Measurements from ENCODE around the gene WDR41. TPM values are rescaled to one million over a fixed set of nuclear protein-coding genes. Genes with fewer than 3 reads are reported as not detected.

The WDR41 gene
- total RNA-seq, 1 experiment from 2014 or later, result 39.8 TPM

DNA sequence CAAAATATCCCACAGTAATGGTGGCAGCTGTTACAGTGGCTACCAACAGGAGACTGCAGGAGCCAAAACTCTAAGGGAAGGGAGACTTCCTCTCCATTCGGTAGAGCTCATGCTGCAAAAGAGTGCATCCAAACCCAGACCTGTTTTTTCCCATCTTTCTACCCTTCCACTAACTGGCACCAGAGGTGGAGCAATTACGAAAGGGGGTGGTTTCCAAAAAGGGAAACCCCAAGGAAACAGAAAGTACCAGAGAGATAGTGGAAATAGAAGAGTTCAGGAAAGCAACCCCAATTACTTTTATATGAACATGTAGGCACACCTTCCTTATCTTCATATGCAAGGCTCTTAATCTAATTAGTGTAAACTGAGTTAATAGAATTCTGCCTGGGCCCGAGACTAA is 7.3 kb upstream of the WDR41 start:
- TF ChIP-seq, protein P1, sequence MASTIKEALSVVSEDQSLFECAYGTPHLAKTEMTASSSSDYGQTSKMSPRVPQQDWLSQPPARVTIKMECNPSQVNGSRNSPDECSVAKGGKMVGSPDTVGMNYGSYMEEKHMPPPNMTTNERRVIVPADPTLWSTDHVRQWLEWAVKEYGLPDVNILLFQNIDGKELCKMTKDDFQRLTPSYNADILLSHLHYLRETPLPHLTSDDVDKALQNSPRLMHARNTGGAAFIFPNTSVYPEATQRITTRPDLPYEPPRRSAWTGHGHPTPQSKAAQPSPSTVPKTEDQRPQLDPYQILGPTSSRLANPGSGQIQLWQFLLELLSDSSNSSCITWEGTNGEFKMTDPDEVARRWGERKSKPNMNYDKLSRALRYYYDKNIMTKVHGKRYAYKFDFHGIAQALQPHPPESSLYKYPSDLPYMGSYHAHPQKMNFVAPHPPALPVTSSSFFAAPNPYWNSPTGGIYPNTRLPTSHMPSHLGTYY (CRISPR knock-in tag; IDR thresholded peaks at IDR 0.05), result no peak
- TF ChIP-seq ZNF263 (CRISPR knock-in tag; IDR thresholded peaks at IDR 0.05; ENCODE audit: low read depth) (no peak), ZNF219 (CRISPR knock-in tag; IDR thresholded peaks at IDR 0.05; ENCODE audit: borderline replicate concordance) (no peak), GTF2I (CRISPR knock-in tag; conservative IDR thresholded peaks at IDR 0.05) (no peak), NFATC4 (CRISPR knock-in tag; IDR thresholded peaks at IDR 0.05) (no peak), GABPB1 (CRISPR knock-in tag; IDR thresholded peaks at IDR 0.05) (no peak), NR1H2 (CRISPR knock-in tag; IDR thresholded peaks at IDR 0.05) (no peak), ZNF232 (CRISPR knock-in tag; IDR thresholded peaks at IDR 0.05) (no peak), HMGA2 (CRISPR knock-in tag; IDR thresholded peaks at IDR 0.05) (no peak), ZNF138 (CRISPR knock-in tag; conservative IDR thresholded peaks at IDR 0.05) (no peak), MXD4 (CRISPR knock-in tag; IDR thresholded peaks at IDR 0.05; ENCODE audit: borderline replicate concordance) (no peak), CREB1 (CRISPR knock-in tag; IDR thresholded peaks at IDR 0.05) (no peak), SMAD3 (CRISPR knock-in tag; IDR thresholded peaks at IDR 0.05; ENCODE audit: borderline replicate concordance) (no peak)
- TF ChIP-seq, protein P2, sequence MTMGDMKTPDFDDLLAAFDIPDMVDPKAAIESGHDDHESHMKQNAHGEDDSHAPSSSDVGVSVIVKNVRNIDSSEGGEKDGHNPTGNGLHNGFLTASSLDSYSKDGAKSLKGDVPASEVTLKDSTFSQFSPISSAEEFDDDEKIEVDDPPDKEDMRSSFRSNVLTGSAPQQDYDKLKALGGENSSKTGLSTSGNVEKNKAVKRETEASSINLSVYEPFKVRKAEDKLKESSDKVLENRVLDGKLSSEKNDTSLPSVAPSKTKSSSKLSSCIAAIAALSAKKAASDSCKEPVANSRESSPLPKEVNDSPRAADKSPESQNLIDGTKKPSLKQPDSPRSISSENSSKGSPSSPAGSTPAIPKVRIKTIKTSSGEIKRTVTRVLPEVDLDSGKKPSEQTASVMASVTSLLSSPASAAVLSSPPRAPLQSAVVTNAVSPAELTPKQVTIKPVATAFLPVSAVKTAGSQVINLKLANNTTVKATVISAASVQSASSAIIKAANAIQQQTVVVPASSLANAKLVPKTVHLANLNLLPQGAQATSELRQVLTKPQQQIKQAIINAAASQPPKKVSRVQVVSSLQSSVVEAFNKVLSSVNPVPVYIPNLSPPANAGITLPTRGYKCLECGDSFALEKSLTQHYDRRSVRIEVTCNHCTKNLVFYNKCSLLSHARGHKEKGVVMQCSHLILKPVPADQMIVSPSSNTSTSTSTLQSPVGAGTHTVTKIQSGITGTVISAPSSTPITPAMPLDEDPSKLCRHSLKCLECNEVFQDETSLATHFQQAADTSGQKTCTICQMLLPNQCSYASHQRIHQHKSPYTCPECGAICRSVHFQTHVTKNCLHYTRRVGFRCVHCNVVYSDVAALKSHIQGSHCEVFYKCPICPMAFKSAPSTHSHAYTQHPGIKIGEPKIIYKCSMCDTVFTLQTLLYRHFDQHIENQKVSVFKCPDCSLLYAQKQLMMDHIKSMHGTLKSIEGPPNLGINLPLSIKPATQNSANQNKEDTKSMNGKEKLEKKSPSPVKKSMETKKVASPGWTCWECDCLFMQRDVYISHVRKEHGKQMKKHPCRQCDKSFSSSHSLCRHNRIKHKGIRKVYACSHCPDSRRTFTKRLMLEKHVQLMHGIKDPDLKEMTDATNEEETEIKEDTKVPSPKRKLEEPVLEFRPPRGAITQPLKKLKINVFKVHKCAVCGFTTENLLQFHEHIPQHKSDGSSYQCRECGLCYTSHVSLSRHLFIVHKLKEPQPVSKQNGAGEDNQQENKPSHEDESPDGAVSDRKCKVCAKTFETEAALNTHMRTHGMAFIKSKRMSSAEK (CRISPR knock-in tag; IDR thresholded peaks at IDR 0.05; ENCODE audit: borderline replicate concordance), result no peak
- TF ChIP-seq, protein P3, sequence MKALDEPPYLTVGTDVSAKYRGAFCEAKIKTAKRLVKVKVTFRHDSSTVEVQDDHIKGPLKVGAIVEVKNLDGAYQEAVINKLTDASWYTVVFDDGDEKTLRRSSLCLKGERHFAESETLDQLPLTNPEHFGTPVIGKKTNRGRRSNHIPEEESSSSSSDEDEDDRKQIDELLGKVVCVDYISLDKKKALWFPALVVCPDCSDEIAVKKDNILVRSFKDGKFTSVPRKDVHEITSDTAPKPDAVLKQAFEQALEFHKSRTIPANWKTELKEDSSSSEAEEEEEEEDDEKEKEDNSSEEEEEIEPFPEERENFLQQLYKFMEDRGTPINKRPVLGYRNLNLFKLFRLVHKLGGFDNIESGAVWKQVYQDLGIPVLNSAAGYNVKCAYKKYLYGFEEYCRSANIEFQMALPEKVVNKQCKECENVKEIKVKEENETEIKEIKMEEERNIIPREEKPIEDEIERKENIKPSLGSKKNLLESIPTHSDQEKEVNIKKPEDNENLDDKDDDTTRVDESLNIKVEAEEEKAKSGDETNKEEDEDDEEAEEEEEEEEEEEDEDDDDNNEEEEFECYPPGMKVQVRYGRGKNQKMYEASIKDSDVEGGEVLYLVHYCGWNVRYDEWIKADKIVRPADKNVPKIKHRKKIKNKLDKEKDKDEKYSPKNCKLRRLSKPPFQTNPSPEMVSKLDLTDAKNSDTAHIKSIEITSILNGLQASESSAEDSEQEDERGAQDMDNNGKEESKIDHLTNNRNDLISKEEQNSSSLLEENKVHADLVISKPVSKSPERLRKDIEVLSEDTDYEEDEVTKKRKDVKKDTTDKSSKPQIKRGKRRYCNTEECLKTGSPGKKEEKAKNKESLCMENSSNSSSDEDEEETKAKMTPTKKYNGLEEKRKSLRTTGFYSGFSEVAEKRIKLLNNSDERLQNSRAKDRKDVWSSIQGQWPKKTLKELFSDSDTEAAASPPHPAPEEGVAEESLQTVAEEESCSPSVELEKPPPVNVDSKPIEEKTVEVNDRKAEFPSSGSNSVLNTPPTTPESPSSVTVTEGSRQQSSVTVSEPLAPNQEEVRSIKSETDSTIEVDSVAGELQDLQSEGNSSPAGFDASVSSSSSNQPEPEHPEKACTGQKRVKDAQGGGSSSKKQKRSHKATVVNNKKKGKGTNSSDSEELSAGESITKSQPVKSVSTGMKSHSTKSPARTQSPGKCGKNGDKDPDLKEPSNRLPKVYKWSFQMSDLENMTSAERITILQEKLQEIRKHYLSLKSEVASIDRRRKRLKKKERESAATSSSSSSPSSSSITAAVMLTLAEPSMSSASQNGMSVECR (CRISPR knock-in tag; IDR thresholded peaks at IDR 0.05; ENCODE audit: borderline replicate concordance), result no peak
- TF ChIP-seq, protein P4, sequence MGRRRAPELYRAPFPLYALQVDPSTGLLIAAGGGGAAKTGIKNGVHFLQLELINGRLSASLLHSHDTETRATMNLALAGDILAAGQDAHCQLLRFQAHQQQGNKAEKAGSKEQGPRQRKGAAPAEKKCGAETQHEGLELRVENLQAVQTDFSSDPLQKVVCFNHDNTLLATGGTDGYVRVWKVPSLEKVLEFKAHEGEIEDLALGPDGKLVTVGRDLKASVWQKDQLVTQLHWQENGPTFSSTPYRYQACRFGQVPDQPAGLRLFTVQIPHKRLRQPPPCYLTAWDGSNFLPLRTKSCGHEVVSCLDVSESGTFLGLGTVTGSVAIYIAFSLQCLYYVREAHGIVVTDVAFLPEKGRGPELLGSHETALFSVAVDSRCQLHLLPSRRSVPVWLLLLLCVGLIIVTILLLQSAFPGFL (CRISPR knock-in tag; IDR thresholded peaks at IDR 0.05; ENCODE audit: borderline replicate concordance), result no peak
- TF ChIP-seq, protein P5, sequence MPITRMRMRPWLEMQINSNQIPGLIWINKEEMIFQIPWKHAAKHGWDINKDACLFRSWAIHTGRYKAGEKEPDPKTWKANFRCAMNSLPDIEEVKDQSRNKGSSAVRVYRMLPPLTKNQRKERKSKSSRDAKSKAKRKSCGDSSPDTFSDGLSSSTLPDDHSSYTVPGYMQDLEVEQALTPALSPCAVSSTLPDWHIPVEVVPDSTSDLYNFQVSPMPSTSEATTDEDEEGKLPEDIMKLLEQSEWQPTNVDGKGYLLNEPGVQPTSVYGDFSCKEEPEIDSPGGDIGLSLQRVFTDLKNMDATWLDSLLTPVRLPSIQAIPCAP (CRISPR knock-in tag; IDR thresholded peaks at IDR 0.05), result no peak
- TF ChIP-seq, protein P6, sequence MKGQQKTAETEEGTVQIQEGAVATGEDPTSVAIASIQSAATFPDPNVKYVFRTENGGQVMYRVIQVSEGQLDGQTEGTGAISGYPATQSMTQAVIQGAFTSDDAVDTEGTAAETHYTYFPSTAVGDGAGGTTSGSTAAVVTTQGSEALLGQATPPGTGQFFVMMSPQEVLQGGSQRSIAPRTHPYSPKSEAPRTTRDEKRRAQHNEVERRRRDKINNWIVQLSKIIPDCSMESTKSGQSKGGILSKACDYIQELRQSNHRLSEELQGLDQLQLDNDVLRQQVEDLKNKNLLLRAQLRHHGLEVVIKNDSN (CRISPR knock-in tag; IDR thresholded peaks at IDR 0.05), result no peak
- TF ChIP-seq, protein P7, sequence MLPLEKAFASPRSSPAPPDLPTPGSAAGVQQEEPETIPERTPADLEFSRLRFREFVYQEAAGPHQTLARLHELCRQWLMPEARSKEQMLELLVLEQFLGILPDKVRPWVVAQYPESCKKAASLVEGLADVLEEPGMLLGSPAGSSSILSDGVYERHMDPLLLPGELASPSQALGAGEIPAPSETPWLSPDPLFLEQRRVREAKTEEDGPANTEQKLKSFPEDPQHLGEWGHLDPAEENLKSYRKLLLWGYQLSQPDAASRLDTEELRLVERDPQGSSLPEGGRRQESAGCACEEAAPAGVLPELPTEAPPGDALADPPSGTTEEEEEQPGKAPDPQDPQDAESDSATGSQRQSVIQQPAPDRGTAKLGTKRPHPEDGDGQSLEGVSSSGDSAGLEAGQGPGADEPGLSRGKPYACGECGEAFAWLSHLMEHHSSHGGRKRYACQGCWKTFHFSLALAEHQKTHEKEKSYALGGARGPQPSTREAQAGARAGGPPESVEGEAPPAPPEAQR (CRISPR knock-in tag; IDR thresholded peaks at IDR 0.05), result no peak
- Mint-ChIP-seq H3K27ac (no peak overlapping the region), H3K4me1 (no peaks in the 10 kb centered on the region), H3K9me3 (peaks cover 19% of the 10 kb centered on the region), H3K4me3 (no peak overlapping the region), H3K27me3 (ENCODE audit: low read depth) (peaks cover 40% of the 10 kb centered on the region), H3K36me3 (no peaks in the 10 kb centered on the region)
- ATAC-seq (no peak), DNase-seq (ENCODE audit: low spot score) (no peak)
- ChIA-PET POLR2A (no interaction called here), CTCF (interaction anchor here (0.5 kb wide), 1 partner anchor 353 kb away, joined by 3 read pairs; no protein-coding TSS in a partner anchor)
